Epithelial cell of esophagus (primary cell): ENCODE data around the gene MAN1C1.
"Not testable (repeated sequence)": the region's sequence is repeated elsewhere in the genome, so short reads cannot be mapped to it uniquely, and the experiment has no call there.

Source experiments
- DNase-seq: peaks from one replicate; pipeline ENCODE4 v3.0.0; 2010; ENCODE audit warnings: low read depth
- H3K4me3 ChIP-seq: 2 replicates; pipeline ENCODE4 v1.5.1; 2011; ENCODE audit warnings: mild to moderate bottlenecking, low read length, control low read depth
- TF ChIP-seq, protein P1 (sequence below): IDR thresholded peaks from 2 replicates; pipeline ENCODE4 v1.5.1; 2011; ENCODE audit warnings: low read depth, mild to moderate bottlenecking, low read length, control low read depth, inconsistent platforms; ENCODE audit not compliant: insufficient read depth; ENCODE audit errors: missing control alignments

The MAN1C1 gene

DNA sequence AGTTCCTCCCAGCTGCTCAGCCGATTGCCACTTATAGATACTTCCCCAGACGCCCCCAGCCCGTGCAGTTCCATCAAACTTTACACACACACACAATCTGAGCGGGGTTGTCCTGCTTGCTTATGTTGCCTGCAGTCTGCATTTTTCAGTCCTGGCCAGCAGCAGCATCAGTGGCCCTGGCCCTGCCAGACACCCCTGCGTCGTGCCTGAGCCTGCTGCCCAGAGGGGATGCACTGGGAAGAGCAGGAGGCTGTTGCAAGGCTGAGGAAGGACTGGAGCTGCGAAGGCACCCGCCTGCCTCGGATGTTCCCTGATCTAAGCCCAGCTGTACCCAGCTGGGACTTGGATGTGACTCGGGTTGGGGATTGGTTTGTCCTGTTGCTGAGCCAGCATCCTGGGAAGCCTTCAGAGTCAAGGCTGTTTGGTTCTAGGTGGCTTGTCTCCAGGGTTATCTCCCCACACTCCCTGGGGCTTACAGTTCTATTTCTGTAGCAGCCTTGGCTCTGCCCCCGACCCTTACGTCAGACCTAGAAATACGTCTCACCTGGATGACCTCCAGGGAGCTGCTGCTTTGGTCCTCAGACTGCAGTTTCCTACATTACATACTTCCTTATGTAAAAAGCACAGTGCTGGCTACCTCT, 42.3 kb downstream of the MAN1C1 start:
- TF ChIP-seq, protein P1, sequence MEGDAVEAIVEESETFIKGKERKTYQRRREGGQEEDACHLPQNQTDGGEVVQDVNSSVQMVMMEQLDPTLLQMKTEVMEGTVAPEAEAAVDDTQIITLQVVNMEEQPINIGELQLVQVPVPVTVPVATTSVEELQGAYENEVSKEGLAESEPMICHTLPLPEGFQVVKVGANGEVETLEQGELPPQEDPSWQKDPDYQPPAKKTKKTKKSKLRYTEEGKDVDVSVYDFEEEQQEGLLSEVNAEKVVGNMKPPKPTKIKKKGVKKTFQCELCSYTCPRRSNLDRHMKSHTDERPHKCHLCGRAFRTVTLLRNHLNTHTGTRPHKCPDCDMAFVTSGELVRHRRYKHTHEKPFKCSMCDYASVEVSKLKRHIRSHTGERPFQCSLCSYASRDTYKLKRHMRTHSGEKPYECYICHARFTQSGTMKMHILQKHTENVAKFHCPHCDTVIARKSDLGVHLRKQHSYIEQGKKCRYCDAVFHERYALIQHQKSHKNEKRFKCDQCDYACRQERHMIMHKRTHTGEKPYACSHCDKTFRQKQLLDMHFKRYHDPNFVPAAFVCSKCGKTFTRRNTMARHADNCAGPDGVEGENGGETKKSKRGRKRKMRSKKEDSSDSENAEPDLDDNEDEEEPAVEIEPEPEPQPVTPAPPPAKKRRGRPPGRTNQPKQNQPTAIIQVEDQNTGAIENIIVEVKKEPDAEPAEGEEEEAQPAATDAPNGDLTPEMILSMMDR: no peak
- H3K4me3 ChIP-seq: no peak overlapping the region
- DNase-seq: no peak

DNA sequence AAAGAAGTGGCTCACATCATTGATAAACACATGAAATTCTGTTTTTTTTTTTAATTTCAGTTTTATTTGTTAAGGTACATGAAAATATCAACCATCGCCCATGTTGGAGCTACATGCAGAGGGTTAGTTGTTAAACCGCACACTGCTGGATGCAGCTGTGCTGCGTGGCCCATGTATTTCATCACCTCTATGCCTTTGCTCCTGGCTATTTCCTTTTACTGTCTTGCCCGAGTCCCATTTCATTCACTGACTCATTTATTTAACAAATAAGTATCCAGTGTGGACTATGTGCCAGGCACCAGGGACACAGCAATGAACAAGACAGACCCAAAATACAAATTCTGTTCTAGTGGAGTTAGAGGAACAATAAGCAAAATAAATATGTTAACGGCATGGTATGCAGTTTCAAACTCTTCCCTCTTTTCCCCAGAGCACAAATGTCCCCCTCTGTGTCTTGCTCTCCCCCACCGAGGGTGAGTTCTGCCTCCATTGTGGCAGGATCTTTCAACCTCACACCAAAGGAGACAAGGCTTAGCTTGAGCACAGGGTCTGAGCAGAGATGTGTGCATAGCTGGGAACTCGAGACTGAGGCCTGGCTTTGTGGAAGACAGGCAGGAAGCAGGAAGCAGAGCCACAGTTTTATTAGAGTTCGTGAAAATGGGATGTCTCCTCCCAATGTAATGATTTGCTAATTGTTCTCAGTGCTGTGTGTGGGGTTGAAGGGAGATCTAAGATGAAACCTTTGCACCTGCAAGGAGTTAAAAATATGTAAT, 44.6 kb downstream of the MAN1C1 start:
- TF ChIP-seq, protein P1: no peak
- peak; percentile 69 for DNase-seq
- no peak overlapping the region for H3K4me3 ChIP-seq

DNA sequence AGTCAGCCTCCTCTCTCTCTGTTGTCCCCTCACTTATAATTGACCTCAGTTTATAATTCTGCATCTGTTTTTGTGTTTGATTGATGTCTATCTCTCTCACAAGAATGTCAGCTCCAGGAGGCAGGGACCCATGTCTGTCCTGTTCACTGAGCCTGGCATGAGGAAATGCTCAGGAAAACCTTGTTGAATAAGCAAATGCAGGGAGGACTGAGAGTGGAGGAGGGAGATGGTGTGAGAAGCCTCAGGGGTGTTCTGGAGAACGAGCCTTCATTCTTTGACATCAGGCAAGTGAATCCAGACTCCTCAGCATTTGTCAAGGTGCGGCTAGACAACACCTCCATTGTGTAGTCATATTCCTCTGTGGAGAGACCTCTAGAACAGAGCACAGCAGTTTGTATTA, 45.5 kb downstream of the MAN1C1 start:
- no peak for DNase-seq
- H3K4me3 ChIP-seq: no peak overlapping the region
- TF ChIP-seq, protein P1: no peak

DNA sequence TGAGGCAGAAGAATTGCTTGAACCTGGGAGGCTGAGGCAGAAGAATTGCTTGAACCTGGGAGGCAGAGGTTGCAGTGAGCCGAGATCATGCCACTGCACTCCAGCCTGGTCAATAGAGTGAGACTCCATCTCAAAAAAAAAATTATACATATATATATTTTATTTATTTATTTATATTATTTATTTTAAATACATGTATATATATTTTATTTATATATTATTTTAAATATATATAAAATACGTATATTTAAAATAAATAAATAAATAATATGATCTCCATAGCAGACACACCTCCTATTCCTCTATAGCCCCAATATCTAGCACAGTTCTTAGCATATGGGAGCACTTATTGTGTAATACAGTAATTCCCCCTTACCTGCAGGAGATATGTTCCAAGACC, 46.4 kb downstream of the MAN1C1 start:
- not testable (repeated sequence) for H3K4me3 ChIP-seq, DNase-seq

DNA sequence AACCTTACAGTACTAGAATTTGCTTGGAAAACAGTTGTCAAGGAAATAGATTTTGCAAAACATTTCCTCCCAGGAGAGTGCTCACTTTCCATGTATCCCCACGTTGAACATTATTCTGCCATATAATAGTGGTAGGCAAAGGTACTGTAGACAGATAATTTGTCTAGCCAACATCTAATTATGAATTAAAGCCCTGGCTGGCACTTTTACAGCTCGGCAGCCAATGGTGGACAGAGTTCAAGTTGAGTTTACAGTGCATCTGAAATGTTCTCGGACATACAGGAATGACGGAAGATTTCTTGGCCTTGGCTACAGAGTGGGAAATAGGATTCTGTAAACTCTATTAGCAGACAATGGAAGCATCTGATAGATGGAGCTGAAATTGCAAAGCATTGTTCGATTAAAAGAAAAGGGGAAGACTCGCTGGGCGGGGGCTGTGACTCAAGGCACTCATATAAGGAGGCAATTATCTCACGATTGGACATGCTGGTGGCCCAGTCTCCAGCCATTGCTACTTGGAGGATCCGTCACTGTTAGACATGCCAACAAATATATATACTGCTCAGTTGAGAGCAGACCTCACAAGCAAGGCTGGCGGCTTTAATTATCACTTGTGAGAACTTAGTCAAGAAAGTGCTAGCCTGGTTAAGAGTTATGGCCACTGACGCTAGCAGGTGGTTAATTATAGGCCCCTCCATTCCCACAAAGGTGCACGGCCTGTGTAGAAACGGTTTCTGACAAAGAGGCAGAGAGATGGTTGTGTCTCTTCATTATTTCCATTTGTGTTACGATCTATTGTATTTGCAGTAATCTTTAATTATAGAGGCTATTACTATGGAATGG, 48.0 kb downstream of the MAN1C1 start:
- no peak for DNase-seq
- H3K4me3 ChIP-seq: no peak overlapping the region
- TF ChIP-seq, protein P1: no peak

DNA sequence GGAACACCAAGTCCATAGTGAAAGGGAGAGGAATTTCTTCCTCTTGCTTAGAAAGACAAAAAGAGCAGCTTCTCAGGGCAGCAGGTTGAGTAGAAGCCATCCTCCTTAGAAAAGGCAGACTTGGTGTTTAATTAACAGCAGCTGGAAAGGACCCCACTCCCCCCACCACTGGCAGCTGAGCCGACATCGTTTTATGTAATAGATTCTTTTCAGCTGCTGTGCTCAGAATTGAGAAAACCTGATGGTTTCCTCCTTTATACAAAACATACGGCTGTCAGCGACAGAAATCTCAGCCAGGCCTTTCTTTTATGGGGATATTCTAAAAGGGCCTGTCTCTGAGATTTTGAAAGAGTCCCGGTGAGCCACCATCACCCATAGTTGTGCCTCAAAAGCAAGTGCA, 49.9 kb downstream of the MAN1C1 start:
- no peak for DNase-seq
- TF ChIP-seq, protein P1: no peak
- no peak overlapping the region for H3K4me3 ChIP-seq

DNA sequence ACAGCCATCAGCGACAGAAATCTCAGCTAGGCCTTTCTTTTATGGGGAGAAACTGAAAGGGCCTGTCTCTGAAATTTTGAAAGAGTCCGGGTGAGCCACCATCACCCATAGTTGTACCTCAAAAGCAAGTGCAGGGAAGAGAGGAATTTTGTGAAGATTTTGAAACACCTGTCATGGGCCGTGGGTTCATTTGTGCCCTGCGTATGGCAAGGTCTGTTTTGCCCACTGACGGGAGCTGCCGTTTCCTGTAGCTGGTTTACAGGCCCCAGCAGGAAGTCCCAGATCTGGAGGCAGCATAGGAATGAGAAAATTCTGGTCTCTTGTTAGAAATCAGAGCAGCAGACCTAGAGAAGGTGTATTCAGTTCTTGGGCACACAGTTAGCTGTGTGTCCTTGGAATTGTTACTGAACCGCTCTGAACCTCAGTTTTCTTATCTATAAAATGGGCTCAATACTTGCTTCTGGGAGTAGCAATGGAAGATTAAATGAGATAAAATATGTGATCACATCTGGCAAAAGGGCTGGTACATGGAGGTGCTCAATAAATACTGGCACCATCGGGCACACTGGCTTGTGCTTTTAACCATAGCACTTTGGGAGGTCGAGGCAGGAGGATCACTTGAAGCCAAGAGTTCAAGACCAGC, 52.5 kb downstream of the MAN1C1 start:
- H3K4me3 ChIP-seq: no peak overlapping the region
- DNase-seq: no peak
- TF ChIP-seq, protein P1: no peak
